G401 (cell line): ENCODE data around the gene STRA8. TPM values are rescaled to one million over a fixed set of nuclear protein-coding genes. Genes with fewer than 3 reads are reported as not detected.

Source experiments
- DNase-seq: peaks from one replicate; pipeline ENCODE4 v3.0.0-alpha.2; 2015; ENCODE audit warnings: low spot score
- in situ Hi-C: cut with HindIII; loops from 2 replicates; pipeline ENCODE4 v1.10.0; 2016; ENCODE audit warnings: low sequenced_read_pairs, mixed read lengths
- total RNA-seq: library from RNA; depleted of rRNA; stranded (reverse); fragments of >200 nt; shearing (Covaris generic); gene quantifications from 2 replicates; pipeline ENCODE4 v1.2.3, GENCODE V29; 2014

Gene STRA8
- total RNA-seq, 1 experiment from 2014 or later, result not detected

DNA sequence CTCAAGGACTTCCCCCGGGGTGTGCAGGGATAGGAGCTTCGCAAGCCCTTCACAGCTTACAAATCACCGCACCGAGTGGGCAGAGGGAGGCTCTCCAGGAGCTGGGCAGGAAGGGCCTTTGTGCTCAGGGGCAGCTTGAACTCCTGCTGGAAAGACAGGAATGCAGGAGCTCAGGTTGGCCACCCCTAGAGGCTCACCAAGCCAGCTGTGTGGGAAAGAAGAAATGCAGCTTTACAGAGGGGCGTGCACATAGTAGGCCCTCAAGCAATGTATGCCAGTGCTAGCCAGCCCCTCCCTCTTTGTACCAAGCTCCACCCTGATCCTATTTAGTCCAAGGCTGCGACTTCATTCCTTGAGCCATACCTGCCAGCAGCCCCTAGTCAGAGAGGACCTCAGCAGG, 26.1 kb downstream of the STRA8 start:
- no peak for DNase-seq

GRCh38 chr7:135260470-135260869, 26.8 kb downstream of the STRA8 start:
- in situ Hi-C loops, result no loop called here
- no peak for DNase-seq

More for the DNA sequence above, 26.1 kb downstream of the STRA8 start:
- in situ Hi-C loops, result no loop called here

DNA sequence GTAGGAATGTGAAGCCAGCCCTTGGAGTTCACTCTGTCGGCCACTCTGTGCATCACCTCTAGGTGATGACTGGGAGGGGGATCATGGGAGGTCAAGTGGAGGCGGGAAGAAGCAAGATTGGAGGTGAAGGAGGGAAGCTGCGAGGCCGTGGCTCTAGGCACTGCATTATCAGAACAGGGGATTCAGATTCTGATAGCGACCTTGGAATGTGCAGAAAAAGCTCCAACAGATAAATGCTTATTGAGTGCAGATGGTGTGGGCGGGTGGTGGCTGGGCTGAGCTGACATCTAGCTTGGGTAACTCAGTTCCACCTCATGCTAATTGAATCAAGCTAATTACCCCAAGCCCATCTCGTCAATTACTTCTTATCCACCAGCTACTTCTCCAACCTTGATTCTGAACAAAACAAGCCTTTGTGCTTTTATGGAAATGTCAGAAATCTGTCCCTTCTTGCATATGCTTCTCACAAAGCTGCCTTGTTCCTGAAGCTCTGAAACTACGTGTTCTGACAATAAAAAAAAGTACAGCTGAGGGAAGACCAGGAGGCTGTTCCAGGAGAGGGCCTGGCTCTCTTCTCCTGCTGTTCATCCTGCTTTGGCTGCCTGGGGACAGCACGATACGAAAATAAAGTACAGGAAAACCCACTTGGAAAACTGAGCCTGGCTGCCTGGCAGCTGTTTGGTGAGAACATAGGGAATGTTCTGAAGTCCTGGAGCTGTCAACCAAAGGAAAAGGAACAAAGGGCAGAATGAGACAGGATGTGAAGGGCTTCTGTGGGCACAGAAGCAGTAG, 27.5 kb downstream of the STRA8 start:
- no peak for DNase-seq
- in situ Hi-C loops, result no loop called here

DNA sequence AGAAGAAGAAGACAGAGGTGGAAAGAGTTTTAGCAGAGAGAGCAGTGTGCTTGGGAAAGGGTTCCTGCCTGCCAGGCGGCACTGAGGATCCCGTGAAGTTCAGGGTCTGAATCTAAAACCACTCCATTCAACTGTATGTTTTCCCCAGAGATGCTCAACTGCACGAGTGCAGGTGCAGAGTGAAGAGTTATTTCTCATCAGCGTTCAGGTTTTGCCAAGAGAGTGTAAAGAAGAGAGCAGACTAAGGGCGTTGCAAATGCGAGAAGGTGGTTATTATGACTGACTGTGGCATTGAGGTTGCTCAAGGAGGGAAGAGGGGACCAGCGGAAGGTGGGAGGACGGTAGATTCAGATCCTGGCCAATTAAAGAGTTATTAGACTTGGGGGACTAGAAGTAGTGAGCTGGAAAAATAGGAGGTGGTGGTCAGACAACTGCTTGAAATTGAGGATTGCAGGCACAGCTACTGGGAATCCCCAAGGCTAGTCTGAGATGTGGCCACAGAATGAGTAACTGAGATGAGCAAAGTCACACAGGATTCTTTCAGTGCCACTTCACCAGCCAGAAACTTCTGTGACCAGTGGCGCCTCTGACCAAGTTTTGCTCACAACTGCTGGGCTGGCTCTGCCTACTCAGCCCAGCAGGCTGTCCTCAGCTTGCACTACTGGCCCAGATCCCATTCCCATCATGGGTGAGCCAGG, 29.1 kb downstream of the STRA8 start:
- in situ Hi-C loops, result no loop called here
- no peak for DNase-seq

DNA sequence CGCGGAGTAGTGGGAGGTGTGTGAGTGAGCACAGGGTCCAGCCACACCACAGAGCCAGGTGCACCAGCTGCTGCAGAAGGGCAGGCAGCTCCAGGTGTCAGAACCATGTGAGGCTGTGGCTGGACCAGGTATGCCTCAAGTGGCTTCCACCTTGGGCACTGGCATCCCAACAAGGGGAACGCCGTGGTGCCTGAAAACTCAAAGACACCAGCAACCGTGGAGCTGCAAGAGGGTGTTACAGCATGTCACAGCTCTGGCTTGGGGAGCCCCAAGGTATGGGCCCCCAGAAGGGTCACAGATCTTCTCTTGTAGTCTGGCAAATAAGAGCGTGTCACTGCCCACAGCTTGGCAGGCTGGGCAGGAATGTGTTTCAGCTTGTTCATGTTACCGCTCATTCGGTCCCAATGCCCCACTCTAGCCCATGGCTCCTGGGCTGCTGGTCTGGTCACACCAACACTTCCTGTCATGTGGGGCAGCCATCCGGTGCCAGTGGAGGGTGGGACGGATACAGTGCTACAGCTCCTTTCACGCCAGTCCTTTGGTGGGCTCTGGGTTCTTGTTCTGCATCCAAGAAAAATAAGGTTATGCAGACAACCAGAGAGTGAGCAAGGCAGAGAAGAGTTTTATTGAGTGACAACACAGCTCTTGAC, 29.8 kb downstream of the STRA8 start:
- in situ Hi-C loops, result no loop called here
- DNase-seq, result no peak

DNA sequence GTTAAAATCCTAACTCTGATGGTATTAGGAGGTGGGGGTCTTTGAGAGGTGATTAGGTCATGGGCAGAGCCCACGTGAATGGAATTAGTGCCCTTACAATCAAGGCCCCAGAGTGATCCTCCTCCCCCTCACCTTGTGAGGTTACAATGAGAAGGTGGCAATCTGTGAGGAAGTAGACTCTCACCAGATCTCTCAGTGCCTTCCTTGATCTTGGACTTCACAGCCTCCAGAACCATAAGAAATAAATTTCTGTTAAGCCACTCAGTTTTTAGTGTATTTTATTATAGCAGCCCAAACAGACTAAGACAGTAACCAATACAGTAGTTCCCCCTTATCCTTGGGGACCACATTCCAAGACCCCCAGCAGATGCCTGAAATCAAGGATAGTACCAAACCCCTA, 32.0 kb downstream of the STRA8 start:
- no peak for DNase-seq
- in situ Hi-C loops, result no loop called here

- no peak for DNase-seq
- in situ Hi-C loops, result no loop called here
Observed at GRCh38 chr7:135269921-135270320, 36.3 kb downstream of the STRA8 start.

DNA sequence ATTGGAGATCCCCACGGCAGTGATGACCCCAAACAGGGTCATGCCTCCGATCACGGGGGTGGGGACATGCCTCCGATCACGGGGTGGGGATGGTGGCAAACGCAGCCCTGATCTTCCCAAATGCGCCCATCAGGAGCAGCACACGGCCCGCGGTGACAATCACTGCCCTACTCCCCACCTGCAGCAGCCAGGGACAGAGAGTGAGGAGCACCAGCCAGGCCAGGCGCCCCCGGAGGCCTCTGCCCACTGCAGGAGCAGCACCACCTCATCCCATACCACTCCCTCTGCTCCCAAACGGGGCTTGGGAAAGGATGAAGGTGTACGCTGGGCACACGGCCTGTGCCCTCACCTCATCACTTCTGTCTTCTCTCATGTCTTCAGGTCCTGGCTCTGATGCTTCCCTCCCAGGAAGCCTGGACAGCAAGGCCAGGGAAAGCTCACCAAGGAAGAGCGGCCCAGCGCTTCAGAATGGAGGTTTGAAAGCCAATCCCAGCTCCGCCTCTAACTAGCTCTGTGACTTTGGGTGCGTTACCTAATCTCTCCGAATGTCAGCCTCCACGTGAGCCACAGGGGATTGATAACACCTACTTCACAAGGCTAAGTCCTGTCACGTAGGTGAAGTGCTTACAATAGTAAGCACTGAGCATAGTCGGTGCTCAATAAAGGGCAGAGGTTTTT, 37.1 kb downstream of the STRA8 start:
- DNase-seq, result no peak
- in situ Hi-C loops, result no loop called here

DNA sequence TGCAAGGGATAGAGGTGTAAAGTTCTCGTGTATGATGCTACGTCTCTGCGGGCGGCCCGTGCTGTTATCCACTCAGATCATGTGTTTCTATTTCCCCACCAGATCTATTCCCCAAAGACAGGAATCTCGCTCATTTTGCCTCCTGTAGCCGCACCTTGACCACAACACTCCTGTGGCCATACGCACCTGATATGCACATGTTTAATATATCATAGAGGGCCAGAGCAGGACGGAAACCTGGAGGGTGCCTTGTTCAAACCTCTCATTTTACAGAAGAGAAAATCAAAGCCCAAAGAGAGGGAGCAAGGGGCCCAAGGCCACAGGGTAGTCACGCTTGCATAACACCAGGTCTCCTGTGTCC, 37.6 kb downstream of the STRA8 start:
- in situ Hi-C loops, result no loop called here
- no peak for DNase-seq

DNA sequence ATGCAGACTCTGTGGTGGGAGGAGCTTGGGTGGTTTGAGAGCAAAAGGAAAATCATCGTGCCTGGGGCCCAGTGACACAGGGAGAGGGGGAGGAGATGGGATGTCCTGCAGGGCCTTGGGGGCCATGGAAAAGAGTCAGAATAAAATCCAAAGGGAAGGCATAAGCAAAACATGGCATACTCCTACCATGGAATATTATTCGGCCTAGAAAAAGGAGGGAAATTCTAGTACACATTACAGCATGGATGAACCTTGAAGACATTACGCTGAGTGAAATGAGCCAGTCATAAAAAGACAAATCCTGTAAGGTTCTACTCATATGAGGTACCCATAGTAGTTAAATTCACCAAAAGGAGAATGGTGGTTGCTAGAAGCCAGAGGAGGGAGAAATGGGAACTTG, 38.7 kb downstream of the STRA8 start:
- no peak for DNase-seq
- in situ Hi-C loops, result no loop called here

GRCh38 chr7:135273581-135273980, 39.9 kb downstream of the STRA8 start:
- no peak for DNase-seq
- in situ Hi-C loops, result no loop called here

GRCh38 chr7:135274495-135275268, 41.0 kb downstream of the STRA8 start:
- in situ Hi-C loops, result no loop called here
- DNase-seq, result peak; percentile 61

DNA sequence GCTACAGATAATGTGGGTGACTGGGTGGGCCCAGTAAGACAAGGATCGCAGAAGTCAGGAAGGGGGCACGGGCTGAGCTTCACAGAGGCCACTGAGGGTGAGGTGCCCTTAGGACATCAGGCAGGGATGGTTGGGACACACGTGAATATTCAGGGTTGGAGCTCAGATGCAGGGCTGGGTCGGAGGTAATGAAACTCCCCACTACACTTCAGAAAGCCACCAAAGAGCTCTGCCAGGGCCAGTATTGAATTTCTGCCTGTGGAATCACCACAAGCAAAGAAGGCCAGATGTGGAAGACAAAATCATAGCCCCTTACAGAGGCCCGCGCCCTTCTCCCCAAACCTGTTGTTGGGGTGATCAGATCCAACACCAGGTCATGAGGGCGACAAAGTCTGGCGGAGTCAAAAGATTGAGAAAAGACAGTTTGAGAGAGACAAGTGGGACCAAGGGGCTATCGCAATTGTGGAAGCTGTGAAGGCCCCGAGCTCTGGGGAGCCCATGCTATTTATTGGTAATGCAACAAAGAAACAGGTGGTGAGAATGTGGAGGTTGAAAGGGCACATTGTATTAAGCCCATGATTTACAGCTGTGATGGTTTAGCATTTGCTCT, 42.4 kb downstream of the STRA8 start:
- no peak for DNase-seq
- in situ Hi-C loops, result no loop called here

DNA sequence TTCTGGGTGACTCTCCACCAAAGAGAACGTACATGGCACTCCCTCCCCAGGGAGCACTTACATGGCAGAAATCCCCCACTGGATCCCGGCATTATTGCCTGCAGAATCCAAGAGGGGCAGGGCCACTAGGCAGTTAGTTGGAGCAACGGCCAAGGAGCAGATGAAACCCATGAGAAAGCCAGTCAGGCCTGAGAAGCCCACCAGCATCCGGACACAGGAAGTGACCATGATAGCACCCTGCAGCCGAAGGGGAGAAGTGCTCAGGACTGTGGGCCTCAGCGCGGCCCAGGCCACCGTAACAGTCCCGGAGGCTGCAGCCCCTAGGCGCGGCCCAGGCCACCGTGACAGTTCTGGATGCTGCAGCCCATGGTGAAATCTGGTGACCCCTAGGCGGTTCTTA, 43.5 kb downstream of the STRA8 start:
- in situ Hi-C loops, result no loop called here
- no peak for DNase-seq

DNA sequence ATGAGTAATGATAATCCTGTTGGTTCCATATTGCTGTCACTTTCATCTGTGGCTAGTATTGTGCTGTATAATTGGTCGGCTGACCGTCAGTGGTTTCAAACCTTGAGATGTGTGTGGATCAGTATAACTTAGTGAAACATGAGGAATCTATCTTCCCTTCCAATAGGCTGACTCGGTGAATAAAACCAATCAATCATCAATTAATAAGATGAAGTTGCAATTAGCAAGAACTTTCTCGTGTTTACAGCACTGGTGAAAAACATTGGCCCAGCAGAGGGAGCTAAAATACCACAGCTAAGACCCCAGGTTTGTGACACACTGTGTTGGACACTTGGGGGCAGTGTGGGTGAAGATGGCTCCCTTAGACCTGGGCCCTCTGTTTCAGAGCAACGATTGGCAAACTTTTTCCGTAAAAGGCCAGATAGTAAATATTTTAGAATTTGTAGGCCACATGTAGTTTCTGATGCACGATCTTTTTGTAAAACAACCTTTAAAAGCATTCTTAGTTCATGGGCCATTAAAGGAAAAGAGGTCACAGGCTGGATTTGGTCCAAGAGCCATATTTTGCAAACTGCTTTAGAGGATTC, 47.8 kb downstream of the STRA8 start:
- peak; percentile 88 for DNase-seq
- in situ Hi-C loops, result no loop called here

GRCh38 chr7:135282561-135283254, 49.1 kb downstream of the STRA8 start:
- DNase-seq, result no peak
- in situ Hi-C loops, result no loop called here

DNA sequence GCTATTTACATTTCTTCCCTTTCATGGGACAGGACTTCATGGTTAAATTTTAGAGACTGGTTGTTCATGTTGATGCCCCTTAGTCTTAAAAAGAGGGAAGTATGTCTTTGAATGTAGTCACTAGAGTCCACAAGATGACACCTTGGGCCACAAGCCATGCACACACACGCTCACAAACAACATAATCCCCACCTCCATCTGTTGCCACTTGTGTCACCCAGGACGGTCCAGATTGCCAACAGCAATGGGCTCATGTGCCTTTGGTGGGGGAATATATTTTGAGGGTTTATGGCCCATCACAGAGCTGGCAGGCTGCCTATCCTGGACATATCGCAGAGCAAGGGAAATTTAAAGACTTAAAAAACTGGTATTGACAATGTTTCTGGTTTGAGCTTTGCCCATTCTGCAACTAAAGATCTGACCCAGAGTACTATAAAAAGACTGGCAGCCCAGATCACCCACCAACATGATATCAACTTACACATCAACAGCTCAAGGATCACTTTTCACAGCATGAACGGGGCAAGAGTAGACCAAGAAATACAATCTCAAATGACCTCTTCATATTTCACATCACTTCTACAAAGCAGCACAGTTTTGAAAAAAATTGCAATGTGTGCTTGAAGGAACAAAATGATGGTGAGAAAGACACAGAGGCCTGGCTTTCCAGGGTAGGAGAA, 50.5 kb downstream of the STRA8 start:
- in situ Hi-C loops, result no loop called here
- DNase-seq, result no peak
